NCI-H2029 (cell line): ENCODE measurements around the gene APOA4.
"Not testable (repeated sequence)": the region's sequence is repeated elsewhere in the genome, so short reads cannot be mapped to it uniquely, and the experiment has no call there.

Source experiments
- DNase-seq: peaks from one replicate; lab custom pipeline; 2025; lab: John Stamatoyannopoulos, UW

The APOA4 gene

DNA sequence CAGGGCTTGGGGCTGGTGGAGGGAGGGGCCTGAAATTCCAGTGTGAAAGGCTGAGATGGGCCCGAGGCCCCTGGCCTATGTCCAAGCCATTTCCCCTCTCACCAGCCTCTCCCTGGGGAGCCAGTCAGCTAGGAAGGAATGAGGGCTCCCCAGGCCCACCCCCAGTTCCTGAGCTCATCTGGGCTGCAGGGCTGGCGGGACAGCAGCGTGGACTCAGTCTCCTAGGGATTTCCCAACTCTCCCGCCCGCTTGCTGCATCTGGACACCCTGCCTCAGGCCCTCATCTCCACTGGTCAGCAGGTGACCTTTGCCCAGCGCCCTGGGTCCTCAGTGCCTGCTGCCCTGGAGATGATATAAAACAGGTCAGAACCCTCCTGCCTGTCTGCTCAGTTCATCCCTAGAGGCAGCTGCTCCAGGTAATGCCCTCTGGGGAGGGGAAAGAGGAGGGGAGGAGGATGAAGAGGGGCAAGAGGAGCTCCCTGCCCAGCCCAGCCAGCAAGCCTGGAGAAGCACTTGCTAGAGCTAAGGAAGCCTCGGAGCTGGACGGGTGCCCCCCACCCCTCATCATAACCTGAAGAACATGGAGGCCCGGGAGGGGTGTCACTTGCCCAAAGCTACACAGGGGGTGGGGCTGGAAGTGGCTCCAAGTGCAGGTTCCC is 6.5 kb upstream of the APOA4 start, which contains the start of gene APOC3:
Gene APOC3 (plus strand): TSS at position 383 of the 659 bp plus-strand sequence. CDS start 676 bp downstream, outside the sequence.
- no peak for DNase-seq

DNA sequence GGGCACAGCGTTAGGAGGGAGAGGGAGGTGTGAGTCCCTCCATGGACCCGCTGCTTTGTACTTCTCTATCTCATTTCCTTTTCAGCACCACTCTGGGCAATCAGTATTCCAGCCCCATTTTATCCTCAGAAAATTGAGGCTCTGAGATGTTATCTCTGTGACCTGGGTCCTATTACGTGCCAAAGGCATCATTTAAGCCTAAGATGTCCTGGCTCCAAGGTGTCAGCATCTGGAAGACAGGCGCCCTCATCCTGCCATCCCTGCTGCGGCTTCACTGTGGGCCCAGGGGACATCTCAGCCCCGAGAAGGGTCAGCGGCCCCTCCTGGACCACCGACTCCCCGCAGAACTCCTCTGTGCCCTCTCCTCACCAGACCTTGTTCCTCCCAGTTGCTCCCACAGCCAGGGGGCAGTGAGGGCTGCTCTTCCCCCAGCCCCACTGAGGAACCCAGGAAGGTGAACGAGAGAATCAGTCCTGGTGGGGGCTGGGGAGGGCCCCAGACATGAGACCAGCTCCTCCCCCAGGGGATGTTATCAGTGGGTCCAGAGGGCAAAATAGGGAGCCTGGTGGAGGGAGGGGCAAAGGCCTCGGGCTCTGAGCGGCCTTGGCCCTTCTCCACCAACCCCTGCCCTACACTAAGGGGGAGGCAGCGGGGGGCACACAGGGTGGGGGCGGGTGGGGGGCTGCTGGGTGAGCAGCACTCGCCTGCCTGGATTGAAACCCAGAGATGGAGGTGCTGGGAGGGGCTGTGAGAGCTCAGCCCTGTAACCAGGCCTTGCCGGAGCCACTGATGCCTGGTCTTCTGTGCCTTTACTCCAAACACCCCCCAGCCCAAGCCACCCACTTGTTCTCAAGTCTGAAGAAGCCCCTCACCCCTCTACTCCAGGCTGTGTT is 5.8 kb upstream of the APOA4 start:
- DNase-seq, result no peak

DNA sequence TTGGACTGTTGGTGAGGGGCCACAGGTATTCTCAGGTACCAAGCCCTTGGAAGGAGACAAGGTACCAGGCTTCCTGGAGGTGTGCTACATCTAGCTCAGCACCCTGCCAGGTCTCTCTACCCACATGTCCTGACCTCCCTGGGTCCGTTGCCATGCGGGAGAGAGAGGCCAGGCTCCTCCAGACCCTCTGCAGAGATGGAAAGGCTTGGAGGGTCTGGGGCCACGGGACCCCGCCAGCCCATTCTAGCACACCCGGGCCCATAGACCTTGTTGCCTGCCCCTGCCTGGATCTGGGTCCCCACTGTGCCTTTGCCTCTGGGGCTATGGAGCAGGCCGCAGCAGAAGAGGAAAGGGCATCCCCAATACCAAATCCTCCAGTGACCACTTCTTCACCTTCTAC is 4.4 kb upstream of the APOA4 start:
- DNase-seq, result no peak

DNA sequence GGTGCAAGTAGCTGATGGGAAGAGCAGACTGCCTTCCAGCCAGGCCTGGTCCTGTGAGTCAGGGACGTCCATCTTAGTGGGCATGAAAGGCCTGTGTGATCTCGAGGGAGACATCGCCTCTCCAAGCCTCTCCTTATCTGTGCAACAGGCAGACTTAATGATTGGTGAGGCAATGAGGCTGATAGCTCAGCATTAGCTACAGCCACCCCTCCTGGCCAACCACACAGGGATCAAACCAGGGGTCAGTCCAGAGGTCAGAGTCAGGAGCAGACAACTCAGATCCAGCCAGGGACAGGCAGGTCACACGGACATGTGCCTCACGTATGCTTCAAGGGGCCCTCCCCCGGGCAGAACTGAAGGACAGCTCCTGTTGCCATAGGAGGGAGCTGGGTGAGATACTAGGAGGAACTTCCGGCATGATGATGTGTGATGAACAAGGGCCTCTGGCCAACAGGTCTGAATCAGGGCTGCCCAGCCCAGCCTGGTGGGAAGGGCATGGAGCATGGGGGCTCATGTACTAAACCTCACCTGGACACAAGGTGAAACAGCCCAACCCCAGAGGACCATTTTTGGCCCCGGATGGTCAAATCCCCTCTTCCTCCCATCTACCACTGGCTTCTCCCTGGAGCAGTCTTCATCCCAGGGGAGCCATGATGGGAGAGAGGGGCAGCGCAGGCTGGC is 3.8 kb upstream of the APOA4 start:
- DNase-seq, result no peak

DNA sequence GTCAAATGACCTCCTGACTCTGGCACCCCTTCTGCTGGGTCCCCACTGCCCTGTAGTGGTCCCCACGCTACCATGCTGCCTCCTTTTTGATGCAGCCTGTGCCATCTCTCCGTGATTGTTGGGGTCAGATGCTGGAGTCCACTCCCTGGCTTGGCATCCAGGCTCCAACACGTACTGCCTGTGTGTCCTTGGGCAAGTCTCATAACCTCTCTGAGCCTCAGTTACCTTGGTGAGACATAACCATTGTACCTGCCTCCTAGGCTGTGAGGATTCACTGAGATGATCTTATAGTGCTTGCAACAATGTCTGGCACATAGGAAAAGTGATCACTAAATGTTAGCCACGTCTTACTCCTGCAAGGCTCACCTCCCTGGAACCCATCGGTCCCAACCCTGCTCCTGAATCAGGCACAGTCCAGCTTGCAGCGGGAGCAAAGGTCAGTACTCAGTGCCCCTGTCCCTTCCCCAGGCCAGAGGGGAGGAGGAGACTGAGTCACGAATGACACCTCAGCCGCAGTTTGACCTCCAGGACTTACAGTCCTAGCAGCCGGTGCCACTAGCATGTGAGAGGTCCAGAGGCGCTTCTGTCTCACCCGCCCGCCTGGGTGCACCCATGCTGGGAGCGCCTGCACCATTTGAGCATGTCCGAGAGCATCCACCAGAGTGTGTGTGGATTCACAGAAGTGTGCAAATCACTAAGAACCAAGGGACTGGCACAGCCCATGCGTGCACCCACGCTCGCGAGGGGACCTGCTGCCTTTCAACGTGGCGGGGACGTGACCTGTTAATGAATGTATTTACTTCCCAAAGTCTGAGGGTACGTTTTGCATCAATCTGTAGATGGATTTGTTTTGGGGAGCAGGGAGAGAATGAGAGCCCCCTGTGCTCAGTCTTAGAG is 3.0 kb upstream of the APOA4 start:
- DNase-seq, result no peak

DNA sequence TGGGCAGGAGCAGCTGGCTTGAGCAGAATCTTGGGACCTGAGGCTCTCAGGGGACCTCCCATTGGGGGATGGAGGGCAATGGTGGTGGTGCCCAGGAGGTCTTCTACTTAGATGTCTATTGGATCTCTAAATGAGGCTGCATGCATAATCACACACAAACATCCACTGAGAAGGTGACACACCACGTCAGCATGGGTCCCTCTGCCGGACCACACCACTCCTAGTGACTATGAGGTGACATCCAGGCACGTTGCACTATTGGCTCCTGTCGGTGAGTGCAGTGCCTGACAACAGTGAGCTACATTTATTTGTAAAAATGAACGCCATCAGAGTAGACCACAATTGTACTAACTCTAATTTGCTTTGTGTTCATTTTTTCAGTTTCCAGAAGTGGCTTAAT is 2.3 kb upstream of the APOA4 start:
- DNase-seq, result no peak

DNA sequence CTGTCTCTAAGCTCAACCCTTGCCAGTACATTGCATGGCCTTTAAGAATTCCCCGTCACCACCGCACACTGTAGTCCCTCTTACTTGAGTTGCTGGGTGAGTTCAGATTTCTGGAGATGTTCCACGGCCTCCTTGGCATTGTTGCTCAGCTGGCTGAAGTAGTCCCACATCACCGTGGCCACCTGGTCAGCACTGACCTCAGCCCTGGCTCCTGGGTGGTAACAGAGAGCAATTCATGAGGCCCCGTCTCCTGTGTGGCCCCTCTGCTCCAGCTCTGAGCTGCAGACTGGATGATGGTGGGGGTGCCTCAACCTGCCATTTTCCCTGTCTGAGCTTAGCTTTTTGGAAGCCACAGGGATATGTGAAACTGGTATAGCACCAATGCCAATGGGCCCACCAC is 529 bp downstream of the APOA4 start:
- DNase-seq, result no peak

DNA sequence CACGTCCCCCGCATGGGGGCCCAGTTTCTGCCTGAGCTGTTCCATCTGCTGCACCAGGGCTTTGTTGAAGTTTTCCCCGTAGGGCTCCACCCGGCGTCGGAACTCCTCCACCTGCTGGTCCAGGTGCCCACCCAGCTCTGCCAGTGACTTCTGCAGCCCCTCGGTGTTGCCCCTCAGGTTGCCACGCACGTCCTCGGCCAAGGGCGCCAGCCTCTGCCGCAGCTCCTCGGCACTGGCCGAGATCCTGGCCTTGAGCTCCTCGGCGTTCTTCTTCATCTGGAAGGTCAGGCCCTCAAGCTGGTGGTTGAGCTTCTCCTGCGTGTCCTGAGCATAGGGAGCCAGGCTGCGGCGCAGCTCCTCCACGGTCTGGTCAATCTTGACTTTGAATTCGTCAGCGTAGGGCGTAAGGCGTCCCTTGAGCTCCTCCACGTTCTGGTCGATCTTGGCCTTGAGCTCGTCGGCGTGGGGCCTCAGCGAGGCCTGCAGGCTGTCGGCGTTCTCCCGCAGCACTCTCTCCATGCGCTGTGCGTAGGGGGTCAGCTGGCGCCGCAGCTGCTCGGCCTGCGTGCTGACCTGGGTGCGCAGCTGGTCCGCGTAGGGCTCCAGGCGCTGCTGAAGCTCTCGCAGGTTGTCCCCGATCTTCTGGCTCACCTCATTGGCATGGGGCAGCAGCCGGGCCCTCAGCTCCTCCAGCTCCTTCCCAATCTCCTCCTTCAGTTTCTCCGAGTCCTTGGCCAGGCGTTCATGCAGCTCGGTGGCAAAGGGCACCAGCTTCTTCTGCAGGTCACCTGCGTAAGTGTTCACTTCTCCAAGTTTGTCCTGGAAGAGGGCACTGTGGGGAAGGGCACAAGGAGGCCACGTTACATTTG is 1.8 kb downstream of the APOA4 start:
- no peak for DNase-seq

DNA sequence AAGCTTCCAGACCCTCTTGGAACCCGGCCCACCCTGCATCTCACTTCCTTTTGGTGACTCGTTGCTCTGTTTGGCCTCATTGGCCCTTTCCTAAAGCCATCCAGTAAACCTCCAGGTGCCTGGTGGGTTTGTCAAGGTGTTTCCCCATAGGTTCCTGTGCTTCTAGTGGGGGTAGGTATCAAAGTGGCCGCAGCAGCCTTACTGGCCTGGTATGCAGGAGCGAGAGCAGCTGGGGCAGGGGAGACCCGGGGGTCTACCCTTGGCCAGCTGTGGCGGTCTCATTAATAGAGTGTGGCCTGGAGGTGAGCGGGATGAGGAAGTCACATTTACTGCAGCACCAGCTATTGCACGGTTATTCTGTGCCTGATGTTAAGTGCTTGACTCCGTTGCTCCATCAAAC is 4.1 kb downstream of the APOA4 start:
- DNase-seq, result no peak

DNA sequence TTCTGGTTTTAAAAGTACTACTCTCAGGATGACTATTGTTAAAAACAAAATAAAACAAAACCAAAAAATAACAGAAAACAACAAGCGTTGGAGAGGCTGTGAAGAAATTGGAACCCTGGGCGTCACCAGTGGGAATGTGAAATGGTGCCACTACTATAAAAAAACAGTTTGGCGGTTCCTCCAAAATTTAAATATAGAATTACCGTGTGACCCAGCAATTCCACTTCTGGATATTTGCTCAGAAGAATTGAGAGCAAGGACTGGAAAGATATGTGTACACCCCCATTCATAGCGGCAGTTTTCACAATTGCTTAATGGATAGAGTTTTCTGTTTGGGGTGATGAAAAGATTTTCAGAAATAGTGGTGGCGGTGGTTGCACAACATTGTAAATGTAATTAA is 8.6 kb downstream of the APOA4 start:
- no peak for DNase-seq

DNA sequence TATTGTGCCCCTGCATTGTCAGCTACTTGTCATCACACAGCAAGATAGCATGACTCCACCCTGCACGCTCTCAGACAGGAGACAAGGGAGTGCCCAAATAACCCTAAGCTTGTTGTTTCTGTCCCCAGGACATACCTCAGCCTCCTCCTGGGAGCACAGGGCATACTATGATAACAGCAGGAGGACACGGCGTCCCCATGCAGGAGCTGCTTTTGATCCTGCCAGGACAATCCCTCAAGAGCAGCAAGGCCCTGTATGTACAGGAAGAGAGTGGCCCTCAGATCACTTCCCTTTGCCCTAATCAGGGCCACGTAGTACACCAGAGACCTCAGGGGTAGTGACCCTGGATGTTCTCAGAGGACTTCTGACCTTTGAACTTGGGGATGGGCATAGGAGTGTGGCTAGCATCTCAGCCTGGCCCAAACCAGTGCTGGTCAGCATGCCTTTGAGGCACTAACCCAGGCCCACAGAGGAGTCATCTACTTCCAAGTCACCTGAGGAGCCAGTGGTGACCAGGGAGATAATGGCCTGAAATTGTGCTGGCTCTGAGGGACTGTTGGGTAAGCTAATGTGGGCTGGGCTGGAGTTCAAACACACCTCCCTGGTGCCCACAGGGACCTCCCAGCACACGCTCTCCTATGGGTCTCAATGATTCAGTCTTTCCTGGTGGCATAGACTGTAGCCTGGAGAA is 9.2 kb downstream of the APOA4 start:
- DNase-seq, result no peak

DNA sequence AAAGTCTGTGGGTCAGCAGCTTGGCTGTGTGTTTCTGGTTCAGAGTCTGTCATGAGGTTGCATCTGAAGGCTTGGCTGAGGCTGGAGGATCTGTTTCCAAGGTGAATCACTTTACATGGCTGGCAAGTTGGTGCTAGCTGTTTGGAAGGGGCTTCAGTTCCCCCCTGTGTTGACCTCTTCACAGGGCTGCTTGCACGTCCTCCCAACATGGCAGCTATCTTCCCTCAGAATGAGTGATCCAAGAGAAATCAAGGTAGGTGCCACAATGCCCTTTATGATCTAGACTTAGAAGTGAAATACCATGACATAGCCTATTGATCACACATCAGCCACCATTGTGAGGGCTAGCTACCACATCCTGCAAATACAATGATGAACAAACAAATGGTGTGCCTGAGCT is 9.9 kb downstream of the APOA4 start:
- DNase-seq, result no peak

DNA sequence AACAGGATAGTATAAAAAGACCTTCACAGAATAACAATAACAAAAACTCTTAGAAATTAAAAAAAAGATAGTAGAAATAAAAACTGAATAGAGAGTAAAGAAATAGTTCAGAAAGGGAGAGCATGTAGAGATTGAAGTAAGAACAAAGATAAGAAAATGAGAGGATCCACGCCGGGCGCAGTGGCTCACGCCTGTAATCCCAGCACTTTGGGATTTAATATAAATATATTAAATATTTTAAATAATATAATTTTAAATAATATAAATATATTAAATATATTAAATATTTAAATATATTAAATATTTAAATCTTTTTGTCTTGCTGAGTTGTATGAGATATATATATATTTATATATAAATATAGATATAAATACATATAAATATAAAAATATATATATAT is 11.0 kb downstream of the APOA4 start:
- no peak for DNase-seq

DNA sequence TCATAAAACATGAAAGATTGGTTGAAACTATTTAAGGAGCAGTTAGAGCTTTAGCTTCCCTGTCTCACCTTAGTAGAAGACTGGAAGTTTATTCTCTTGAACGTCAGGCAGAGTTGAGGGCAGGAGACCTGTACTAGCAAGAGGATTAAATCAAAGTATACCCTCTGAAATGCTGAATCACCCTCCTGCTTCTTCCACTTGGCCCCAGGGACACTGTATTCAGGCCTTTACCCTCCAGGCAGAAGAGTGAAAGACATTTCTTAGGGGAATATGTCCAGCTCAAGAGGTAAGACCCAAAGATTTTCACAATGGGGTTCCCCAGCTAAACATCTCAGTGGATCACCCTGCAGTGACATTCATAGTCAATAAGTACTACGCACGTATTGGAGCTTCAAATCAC is 11.9 kb downstream of the APOA4 start:
- no peak for DNase-seq

DNA sequence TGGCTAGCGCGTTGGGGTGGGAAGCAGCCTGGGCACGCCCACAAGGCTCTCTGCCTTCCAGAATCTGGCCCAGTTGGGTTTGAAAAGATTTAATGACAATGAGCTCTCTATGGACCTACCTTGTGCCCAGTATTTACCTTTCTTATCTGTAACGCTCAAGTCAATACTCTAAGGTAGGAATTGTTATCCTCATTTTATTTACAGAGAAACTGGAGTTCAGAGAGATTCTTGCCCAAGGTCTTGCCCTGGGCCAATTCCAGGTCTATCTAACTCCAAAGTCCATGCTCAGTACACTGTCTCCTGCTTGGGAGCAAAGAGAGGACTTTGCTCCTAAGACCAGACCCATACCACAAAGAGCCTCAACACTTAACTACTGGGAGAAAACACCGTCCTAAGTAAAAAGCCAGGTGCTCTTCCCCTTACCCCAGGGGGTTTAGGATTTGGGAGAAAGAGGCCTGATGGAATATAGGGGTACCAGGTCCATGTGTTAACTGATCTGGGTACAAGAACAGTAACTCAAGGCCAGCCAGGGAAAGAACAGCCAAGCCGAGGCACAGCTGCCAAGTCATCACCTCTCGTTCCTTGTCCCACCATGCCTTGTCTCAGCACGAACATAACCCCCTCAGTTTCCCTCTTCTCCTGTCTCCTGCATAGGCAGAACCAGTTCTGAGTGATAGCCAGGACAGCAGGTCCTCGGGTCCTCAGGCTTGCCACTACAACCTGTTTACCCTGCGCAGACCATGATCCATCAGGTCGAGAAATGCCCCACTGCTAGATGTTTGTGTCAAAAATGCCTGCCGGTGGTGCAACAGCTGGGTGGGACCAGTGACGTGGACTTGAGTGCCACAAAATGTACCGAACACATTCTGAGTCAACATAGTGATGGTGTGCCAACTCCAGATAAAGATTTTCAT is 14.6 kb downstream of the APOA4 start:
- DNase-seq, result no peak

DNA sequence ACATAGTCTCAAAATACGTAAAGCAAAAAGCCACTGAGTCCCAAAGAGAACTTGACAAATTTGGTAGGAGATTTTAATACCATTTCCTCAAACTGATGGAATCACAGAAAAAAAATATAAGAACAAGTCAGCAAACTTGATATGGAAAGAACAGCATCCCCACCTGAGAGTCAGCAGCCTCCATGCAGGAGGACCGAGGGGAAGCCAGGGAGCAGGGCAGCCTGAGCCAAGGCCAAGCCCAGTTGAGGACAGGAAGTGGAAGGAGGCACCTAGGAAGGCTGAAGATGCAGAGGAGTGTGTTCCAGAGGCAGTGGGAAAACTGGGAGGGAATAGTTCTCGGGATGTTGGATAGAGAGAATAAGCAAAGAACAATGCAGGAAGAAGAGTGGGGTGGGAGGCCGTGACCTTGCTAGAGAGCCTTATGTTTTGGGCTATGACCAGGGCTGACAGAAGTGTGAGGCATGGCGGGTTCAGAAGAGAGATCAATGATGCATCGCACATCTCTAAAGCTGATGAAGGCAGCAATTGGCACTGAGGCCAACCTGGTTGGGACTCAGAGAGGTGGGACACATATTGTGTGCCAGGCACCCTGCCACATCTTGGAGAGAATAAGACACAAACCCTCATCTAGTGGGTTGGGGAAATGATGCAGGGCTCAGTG is 15.4 kb downstream of the APOA4 start:
- DNase-seq, result no peak

DNA sequence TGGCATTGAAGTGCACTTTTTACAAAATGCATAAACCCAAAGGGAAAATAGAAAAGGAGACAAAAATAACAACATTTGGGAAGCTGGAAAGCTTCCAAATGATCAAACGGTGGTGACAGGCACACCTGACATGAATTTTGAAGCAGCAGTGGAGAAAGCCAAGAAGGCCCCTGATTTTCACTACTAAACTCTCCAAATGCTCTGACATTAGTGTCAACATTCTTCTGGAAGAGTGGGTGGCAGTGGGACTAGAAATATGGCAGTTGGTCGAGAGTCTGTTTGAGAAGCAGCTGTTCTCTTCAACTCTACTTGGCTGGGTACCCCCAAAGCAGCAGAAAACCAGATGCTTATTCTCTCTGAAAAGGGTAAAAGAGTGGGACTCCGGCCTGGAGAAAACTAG is 19.1 kb downstream of the APOA4 start:
- no peak for DNase-seq

DNA sequence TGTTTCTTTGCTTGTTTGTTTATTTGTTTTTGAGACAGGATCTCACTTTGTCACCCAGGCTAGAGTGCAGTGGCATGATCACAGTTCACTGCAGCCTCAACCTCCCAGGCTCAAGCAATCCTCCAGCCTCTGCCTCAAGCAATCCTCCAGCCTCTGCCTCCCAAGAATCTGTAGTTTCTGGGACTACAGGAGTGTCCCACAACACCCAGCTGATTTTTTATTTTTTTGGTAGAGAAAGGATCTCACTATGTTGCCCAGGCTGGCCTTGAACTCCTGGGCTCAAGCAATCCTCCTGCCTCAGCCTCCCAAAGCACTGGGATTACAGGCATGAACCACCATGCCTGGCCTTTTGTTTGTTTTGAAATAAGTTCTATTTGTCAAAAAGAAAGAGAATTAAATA is 21.4 kb downstream of the APOA4 start:
- not testable (repeated sequence) for DNase-seq

DNA sequence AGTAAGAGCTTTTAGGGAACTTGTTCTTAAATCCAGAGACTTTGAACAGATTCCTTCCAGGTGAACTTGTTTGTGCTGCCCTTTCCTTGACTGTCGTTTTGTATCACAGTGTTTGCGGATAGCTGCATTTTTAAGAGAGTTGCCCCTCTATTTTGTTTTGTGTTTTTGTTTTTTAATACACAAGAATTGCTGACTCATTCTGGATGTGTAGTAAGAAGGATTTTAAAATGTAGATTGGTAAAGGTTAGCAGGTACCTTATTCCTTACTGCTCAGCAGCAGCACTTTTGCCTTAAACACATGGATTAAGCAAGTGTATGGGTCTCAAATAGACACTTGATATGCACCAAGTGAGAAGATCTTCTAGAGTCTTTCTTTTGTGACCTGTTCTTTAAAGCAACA is 22.5 kb downstream of the APOA4 start:
- DNase-seq, result no peak
